ENCODE results near the gene LIPF. TPM values are rescaled to one million over a fixed set of nuclear protein-coding genes. Genes with fewer than 3 reads are reported as not detected.

The LIPF gene
- total and polyA plus RNA-seq, 2 of the 13 experiments (the other 11 are each of a cell fraction or from before 2014, with no cell fraction given), result not detected

DNA sequence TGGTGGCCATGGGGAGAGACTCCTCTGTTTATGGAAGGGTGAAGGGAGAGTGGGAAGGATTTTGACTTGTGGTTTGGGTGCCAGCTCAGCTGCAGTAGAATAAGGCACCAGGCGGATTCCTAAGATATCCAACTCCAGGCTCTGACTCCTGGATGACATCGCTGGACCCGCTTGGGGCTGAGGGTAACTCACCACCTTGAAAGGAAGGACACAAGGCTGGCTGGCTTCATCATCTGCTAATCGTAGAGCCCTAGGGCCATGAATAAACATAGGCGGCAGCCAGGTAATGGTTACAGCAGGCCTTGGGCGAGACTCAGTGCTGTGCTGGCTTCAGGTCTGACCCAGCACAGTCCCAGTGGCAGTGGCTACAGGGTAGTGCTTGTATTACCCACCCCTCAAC is 25.1 kb downstream of the LIPF start:
- H3K36me3 ChIP-seq (replicated peaks in 1 of 2; ENCODE audit: control insufficient read depth in 1 of 2, insufficient read depth in 2 of 2, low read length in 2 of 2), result no peaks in the 10 kb centered on the region
- DNase-seq (ENCODE audit: low spot score) (no peak), ATAC-seq (no peak), FAIRE-seq (no peak)
- BruUV-seq (replicated peaks), result no TSS peak
- in situ Hi-C loops (cut with HindIII; ENCODE audit: extremely low pct_ligation_motif_present, low pct_unique_long_range_greater_than_20kb), result no loop called here
- ChIA-PET POLR2A (no interaction called here), CTCF (ENCODE audit: low intra/inter-chr PET ratio, low total read pairs) (interaction anchor here (1.9 kb wide), 1 partner anchor 103 kb away, joined by 7 read pairs; no protein-coding TSS in a partner anchor)
- intact Hi-C loops (cut with micrococcal nuclease; ENCODE audit: unreplicated experiment), result loop anchor here (5.0 kb wide), 1 partner anchor 48 kb away; no protein-coding TSS in a partner anchor
- no peak overlapping the region for H2AFZ ChIP-seq (ENCODE audit: low read length)
- H3K9me3 ChIP-seq (ENCODE audit: low read length), result no peaks in the 10 kb centered on the region
- TF ChIP-seq ZNF766 (CRISPR knock-in tag; IDR thresholded peaks at IDR 0.05; ENCODE audit: borderline replicate concordance) (no peak), ZNF12 (CRISPR knock-in tag; IDR thresholded peaks at IDR 0.05) (no peak), HOXA3 (CRISPR knock-in tag; IDR thresholded peaks at IDR 0.05) (no peak), ZNF75D (CRISPR knock-in tag; IDR thresholded peaks at IDR 0.05; ENCODE audit: borderline replicate concordance) (no peak), ZNF510 (CRISPR knock-in tag; IDR thresholded peaks at IDR 0.05; ENCODE audit: low read depth) (no peak), ZKSCAN5 (CRISPR knock-in tag; IDR thresholded peaks at IDR 0.05) (no peak), PRPF4 (IDR thresholded peaks at IDR 0.05; ENCODE audit: low read depth, low read length, poor library complexity, severe bottlenecking) (no peak), DNMT1 (CRISPR knock-in tag; IDR thresholded peaks at IDR 0.05) (no peak)
- H3K27me3 ChIP-seq (ENCODE audit: control insufficient read depth in 1 of 2, insufficient read depth in 2 of 2, low read length in 2 of 2), result no peaks in the 10 kb centered on the region
- no peaks in the 10 kb centered on the region for H4K20me1 ChIP-seq (ENCODE audit: insufficient read depth, low read length)
- H3K4me2 ChIP-seq (ENCODE audit: low read depth, low read length), result no peak overlapping the region
- H3K27ac ChIP-seq (ENCODE audit: extremely low read length, insufficient read depth, low read length), result no peak overlapping the region
- no peak overlapping the region for H3K9ac ChIP-seq (ENCODE audit: insufficient read depth, low read depth, low read length)
- WGBS (ENCODE audit: low lambda C conversion rate), result 65% methylated on average over 4 of the region's 6 CpGs
- no peak overlapping the region for H3K4me3 ChIP-seq (replicated peaks in 1 of 3; ENCODE audit: insufficient read depth in 1 of 3, low read depth in 2 of 3, low read length in 3 of 3)
- no peaks in the 10 kb centered on the region for H3K79me2 ChIP-seq (ENCODE audit: insufficient read depth, low read length)
- H3K4me1 ChIP-seq (ENCODE audit: insufficient read depth, low read length), result no peaks in the 10 kb centered on the region

DNA sequence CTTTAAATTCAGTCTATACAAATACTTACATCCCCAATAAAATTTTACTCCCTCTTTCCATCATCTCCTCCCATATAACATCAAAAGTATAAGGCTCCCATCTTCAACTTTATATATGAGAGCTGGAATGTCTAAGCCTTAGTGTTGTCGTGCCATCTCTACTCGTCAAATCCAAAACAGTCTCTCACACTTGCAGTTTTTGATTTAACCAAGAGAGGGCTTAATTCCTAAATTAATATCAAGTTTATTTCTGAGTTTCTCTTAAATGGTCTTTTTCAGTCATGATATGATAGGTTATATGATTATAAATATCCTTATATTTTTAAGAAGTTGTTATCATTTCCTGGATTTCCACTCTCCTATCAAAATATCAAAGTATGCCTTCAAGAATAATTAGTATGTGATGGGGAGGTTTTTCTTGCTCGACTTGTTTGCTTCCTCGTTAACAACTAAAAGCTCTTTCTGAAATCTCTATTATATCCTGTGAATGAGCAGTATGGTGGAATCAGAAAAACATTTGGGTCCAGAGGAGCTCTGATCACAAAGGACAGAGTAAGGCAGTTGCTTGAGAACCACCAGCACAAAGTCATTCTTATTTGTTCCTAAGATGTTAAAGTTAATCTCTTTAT is 29.3 kb downstream of the LIPF start:
- no peaks in the 10 kb centered on the region for H3K36me3 ChIP-seq (replicated peaks in 1 of 2; ENCODE audit: control insufficient read depth in 1 of 2, insufficient read depth in 2 of 2, low read length in 2 of 2)
- intact Hi-C loops (cut with micrococcal nuclease; ENCODE audit: unreplicated experiment) (no loop called here), in situ Hi-C loops (cut with HindIII; ENCODE audit: extremely low pct_ligation_motif_present, low pct_unique_long_range_greater_than_20kb) (no loop called here)
- no peak overlapping the region for H3K27ac ChIP-seq (ENCODE audit: extremely low read length, insufficient read depth, low read length)
- under 1% methylated on average over 4 of the region's 4 CpGs for WGBS (ENCODE audit: low lambda C conversion rate)
- H4K20me1 ChIP-seq (ENCODE audit: insufficient read depth, low read length), result no peaks in the 10 kb centered on the region
- ATAC-seq (no peak), DNase-seq (ENCODE audit: low spot score) (no peak), FAIRE-seq (no peak)
- H3K4me1 ChIP-seq (ENCODE audit: insufficient read depth, low read length), result no peaks in the 10 kb centered on the region
- BruUV-seq (replicated peaks), result no TSS peak
- H3K9me3 ChIP-seq (ENCODE audit: low read length), result no peaks in the 10 kb centered on the region
- ChIA-PET CTCF (ENCODE audit: low intra/inter-chr PET ratio, low total read pairs) (no interaction called here), POLR2A (no interaction called here)
- no peak overlapping the region for H3K9ac ChIP-seq (ENCODE audit: insufficient read depth, low read depth, low read length)
- H3K27me3 ChIP-seq (ENCODE audit: control insufficient read depth in 1 of 2, insufficient read depth in 2 of 2, low read length in 2 of 2), result no peaks in the 10 kb centered on the region
- H3K4me3 ChIP-seq (replicated peaks in 1 of 3; ENCODE audit: insufficient read depth in 1 of 3, low read depth in 2 of 3, low read length in 3 of 3), result no peak overlapping the region
- H3K4me2 ChIP-seq (ENCODE audit: low read depth, low read length), result no peak overlapping the region
- H3K79me2 ChIP-seq (ENCODE audit: insufficient read depth, low read length), result no peaks in the 10 kb centered on the region
- H2AFZ ChIP-seq (ENCODE audit: low read length), result no peak overlapping the region
- TF ChIP-seq, protein P1, sequence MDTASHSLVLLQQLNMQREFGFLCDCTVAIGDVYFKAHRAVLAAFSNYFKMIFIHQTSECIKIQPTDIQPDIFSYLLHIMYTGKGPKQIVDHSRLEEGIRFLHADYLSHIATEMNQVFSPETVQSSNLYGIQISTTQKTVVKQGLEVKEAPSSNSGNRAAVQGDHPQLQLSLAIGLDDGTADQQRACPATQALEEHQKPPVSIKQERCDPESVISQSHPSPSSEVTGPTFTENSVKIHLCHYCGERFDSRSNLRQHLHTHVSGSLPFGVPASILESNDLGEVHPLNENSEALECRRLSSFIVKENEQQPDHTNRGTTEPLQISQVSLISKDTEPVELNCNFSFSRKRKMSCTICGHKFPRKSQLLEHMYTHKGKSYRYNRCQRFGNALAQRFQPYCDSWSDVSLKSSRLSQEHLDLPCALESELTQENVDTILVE (CRISPR knock-in tag; IDR thresholded peaks at IDR 0.05), result no peak
- TF ChIP-seq, protein P2, sequence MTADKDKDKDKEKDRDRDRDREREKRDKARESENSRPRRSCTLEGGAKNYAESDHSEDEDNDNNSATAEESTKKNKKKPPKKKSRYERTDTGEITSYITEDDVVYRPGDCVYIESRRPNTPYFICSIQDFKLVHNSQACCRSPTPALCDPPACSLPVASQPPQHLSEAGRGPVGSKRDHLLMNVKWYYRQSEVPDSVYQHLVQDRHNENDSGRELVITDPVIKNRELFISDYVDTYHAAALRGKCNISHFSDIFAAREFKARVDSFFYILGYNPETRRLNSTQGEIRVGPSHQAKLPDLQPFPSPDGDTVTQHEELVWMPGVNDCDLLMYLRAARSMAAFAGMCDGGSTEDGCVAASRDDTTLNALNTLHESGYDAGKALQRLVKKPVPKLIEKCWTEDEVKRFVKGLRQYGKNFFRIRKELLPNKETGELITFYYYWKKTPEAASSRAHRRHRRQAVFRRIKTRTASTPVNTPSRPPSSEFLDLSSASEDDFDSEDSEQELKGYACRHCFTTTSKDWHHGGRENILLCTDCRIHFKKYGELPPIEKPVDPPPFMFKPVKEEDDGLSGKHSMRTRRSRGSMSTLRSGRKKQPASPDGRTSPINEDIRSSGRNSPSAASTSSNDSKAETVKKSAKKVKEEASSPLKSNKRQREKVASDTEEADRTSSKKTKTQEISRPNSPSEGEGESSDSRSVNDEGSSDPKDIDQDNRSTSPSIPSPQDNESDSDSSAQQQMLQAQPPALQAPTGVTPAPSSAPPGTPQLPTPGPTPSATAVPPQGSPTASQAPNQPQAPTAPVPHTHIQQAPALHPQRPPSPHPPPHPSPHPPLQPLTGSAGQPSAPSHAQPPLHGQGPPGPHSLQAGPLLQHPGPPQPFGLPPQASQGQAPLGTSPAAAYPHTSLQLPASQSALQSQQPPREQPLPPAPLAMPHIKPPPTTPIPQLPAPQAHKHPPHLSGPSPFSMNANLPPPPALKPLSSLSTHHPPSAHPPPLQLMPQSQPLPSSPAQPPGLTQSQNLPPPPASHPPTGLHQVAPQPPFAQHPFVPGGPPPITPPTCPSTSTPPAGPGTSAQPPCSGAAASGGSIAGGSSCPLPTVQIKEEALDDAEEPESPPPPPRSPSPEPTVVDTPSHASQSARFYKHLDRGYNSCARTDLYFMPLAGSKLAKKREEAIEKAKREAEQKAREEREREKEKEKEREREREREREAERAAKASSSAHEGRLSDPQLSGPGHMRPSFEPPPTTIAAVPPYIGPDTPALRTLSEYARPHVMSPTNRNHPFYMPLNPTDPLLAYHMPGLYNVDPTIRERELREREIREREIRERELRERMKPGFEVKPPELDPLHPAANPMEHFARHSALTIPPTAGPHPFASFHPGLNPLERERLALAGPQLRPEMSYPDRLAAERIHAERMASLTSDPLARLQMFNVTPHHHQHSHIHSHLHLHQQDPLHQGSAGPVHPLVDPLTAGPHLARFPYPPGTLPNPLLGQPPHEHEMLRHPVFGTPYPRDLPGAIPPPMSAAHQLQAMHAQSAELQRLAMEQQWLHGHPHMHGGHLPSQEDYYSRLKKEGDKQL (CRISPR knock-in tag; IDR thresholded peaks at IDR 0.05; ENCODE audit: low read depth), result no peak
- no peak for TF ChIP-seq ZNF460 (CRISPR knock-in tag; IDR thresholded peaks at IDR 0.05; ENCODE audit: borderline replicate concordance)
- no peak for TF ChIP-seq ZFP82 (CRISPR knock-in tag; IDR thresholded peaks at IDR 0.05; ENCODE audit: borderline replicate concordance)
- no peak for TF ChIP-seq AGO2 (optimal IDR thresholded peaks at IDR 0.05; ENCODE audit: low read depth, low read length)

Data from HepG2 (cell line).